Transverse colon (tissue), 4 donors: Measurements from ENCODE around the gene NOP56.

Experiments
- CTCF ChIP-seq, 5 experiments: fragments of 200-600 bp in 3 of 5; fragments of 450-650 bp in 2 of 5; sonication (generic) in 3 of 5; IDR thresholded peaks; 1 replicate in 2 of 5; 2 replicates in 3 of 5; pipeline ENCODE4 v1.5.1; 2016 to 2017; ENCODE audit warnings: antibody characterized with exemption in 5 of 5, inconsistent platforms in 3 of 5, mild to moderate bottlenecking in 2 of 5, moderate library complexity in 1 of 5
- EP300 ChIP-seq: sonication (generic); formaldehyde crosslinking; IDR thresholded peaks from one replicate; pipeline ENCODE4 v1.6.1; 2017; ENCODE audit warnings: antibody characterized with exemption, low read depth
- POLR2A ChIP-seq: fragments of 450-650 bp; IDR thresholded peaks from one replicate; pipeline ENCODE4 v1.6.1; 2016; ENCODE audit warnings: antibody characterized with exemption, mild to moderate bottlenecking, moderate library complexity
- POLR2AphosphoS5 ChIP-seq, 3 donors: sonication (generic); formaldehyde crosslinking; IDR thresholded peaks; one replicate each; pipeline ENCODE4 v1.6.1; 2016; ENCODE audit warnings: antibody characterized with exemption in 3 of 3

GRCh38 chr20:2687514-2687913 lies 35.1 kb downstream of the NOP56 start:
- TF ChIP-seq CTCF (IDR thresholded peaks at IDR 0.05) (no peak), POLR2A (no peak), POLR2AphosphoS5 (IDR thresholded peaks at IDR 0.05) (no peak), EP300 (no peak)
